Esophagus muscularis mucosa (tissue), 4 donors: ENCODE measurements around the gene ACTRT3.

Source experiments
- EP300 ChIP-seq: sonication (generic); formaldehyde crosslinking; IDR thresholded peaks from one replicate; pipeline ENCODE4 v1.6.1; 2017; ENCODE audit warnings: antibody characterized with exemption
- POLR2AphosphoS5 ChIP-seq, 2 donors: sonication (generic); formaldehyde crosslinking; IDR thresholded peaks; one replicate each; pipeline ENCODE4 v1.6.1; 2017; ENCODE audit warnings: antibody characterized with exemption in 2 of 2
- TF ChIP-seq, protein P1 (sequence below), 3 experiments: fragments of 200-600 bp in 2 of 3; fragments of 450-650 bp in 1 of 3; sonication (generic) in 2 of 3; IDR thresholded peaks; one replicate each; pipeline ENCODE4 v1.5.1; 2017 to 2019; ENCODE audit warnings: antibody characterized with exemption in 3 of 3, mild to moderate bottlenecking in 2 of 3, moderate library complexity in 1 of 3

DNA sequence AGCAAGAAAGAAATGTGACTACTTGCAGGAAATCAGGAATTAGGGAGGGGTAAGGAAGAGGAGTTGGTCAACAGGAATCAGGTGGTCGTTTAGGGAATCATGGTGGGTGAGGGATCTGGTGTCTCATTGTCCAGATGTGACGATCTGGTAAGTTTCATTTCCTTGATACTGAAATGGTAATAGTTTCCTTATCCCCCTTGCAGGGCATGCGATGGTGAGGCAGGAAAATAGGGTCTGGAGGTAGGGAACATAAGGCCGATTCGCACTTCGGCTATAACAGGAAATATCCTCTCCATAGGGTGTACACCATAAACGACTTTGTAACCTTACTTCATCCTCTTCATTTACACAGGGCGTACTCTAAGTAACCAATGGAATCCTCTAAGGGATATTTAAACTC, 43.9 kb upstream of the ACTRT3 start:
- TF ChIP-seq EP300 (no peak), POLR2AphosphoS5 (IDR thresholded peaks at IDR 0.05) (no peak)
- TF ChIP-seq, protein P1, sequence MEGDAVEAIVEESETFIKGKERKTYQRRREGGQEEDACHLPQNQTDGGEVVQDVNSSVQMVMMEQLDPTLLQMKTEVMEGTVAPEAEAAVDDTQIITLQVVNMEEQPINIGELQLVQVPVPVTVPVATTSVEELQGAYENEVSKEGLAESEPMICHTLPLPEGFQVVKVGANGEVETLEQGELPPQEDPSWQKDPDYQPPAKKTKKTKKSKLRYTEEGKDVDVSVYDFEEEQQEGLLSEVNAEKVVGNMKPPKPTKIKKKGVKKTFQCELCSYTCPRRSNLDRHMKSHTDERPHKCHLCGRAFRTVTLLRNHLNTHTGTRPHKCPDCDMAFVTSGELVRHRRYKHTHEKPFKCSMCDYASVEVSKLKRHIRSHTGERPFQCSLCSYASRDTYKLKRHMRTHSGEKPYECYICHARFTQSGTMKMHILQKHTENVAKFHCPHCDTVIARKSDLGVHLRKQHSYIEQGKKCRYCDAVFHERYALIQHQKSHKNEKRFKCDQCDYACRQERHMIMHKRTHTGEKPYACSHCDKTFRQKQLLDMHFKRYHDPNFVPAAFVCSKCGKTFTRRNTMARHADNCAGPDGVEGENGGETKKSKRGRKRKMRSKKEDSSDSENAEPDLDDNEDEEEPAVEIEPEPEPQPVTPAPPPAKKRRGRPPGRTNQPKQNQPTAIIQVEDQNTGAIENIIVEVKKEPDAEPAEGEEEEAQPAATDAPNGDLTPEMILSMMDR (IDR thresholded peaks at IDR 0.05): no peak
